GM06990 (cell line): ENCODE measurements around the gene PCLO.

Source experiments
- DNase-seq: peaks from one replicate; pipeline ENCODE4 v3.0.0-alpha.2; 2011; ENCODE audit not compliant: insufficient read length; ENCODE audit errors: extremely low read depth
- H3K27me3 ChIP-seq: replicated peaks from 2 replicates; pipeline ENCODE4 v1.6.0; 2011; ENCODE audit warnings: low read length; ENCODE audit not compliant: control insufficient read depth, insufficient read depth
- H3K36me3 ChIP-seq: 2 replicates; pipeline ENCODE4 v1.5.1; 2011; ENCODE audit warnings: low read length; ENCODE audit not compliant: control insufficient read depth, insufficient read depth
- H3K4me3 ChIP-seq: replicated peaks from 2 replicates; pipeline ENCODE4 v1.5.1; 2011; ENCODE audit warnings: low read depth, mild to moderate bottlenecking, control low read depth, low read length
- TF ChIP-seq, protein P1 (sequence below): IDR thresholded peaks from 2 replicates; pipeline ENCODE4 v1.5.1; 2011; ENCODE audit warnings: low read length, control low read depth, mild to moderate bottlenecking, inconsistent platforms; ENCODE audit not compliant: insufficient read depth, poor library complexity, severe bottlenecking

Gene PCLO

DNA sequence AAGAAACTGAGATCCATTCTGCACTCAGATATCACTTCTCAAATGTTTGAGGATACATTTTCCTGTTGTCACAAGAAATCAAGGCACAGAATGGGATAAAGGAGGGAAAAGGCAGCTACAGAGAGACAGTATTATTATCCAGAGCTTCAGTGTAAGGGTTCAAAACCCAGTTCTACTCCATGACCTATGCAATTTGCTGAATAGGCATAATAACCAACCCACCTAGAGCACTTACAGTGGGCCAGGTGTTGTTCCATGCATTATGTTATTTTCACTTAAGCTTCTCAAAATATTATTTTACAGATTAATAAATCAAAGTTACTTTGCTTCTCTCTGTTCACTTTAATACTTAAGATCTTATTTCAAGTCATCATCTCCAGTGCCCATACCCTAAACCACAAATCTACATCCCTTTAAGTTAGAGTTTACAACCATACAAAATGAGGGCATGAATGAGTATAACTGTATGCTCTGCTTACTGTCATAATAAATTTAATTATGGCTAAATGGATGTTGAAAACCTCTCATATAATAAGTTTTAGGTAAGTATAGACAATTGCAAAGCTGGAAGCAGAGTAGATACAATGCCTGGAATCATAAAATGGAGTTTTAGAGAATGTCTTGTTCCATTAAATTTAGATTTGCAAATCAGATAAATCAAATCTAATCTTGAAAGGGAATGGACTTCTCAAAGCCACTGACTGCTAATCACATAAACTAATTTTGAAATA is 28.1 kb upstream of the PCLO start:
- DNase-seq, result no peak
- Histone ChIP-seq H3K27me3 (no peaks in the 10 kb centered on the region), H3K4me3 (no peak overlapping the region), H3K36me3 (no peaks in the 10 kb centered on the region)
- TF ChIP-seq, protein P1, sequence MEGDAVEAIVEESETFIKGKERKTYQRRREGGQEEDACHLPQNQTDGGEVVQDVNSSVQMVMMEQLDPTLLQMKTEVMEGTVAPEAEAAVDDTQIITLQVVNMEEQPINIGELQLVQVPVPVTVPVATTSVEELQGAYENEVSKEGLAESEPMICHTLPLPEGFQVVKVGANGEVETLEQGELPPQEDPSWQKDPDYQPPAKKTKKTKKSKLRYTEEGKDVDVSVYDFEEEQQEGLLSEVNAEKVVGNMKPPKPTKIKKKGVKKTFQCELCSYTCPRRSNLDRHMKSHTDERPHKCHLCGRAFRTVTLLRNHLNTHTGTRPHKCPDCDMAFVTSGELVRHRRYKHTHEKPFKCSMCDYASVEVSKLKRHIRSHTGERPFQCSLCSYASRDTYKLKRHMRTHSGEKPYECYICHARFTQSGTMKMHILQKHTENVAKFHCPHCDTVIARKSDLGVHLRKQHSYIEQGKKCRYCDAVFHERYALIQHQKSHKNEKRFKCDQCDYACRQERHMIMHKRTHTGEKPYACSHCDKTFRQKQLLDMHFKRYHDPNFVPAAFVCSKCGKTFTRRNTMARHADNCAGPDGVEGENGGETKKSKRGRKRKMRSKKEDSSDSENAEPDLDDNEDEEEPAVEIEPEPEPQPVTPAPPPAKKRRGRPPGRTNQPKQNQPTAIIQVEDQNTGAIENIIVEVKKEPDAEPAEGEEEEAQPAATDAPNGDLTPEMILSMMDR, result no peak

DNA sequence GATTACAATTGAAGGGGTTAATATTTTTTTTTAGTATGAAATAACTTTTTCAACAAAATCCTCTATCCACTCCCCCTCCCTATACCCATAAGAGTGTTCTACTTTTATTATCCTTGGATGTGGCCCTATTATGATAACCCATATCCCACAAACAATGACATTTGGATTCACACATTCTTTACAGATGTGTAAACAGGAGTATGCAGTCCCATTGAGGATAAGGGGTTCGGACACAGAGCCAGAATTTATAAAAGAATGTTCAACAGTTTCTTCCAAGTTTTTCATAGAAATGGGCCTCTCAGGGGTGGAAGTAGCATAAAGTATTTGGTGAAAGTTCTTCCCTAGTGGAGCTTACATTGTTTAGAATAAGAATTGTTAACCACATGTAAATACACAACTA is 16.1 kb upstream of the PCLO start:
- Histone ChIP-seq H3K27me3 (no peaks in the 10 kb centered on the region), H3K4me3 (no peak overlapping the region), H3K36me3 (no peaks in the 10 kb centered on the region)
- TF ChIP-seq, protein P1, result no peak
- no peak for DNase-seq

DNA sequence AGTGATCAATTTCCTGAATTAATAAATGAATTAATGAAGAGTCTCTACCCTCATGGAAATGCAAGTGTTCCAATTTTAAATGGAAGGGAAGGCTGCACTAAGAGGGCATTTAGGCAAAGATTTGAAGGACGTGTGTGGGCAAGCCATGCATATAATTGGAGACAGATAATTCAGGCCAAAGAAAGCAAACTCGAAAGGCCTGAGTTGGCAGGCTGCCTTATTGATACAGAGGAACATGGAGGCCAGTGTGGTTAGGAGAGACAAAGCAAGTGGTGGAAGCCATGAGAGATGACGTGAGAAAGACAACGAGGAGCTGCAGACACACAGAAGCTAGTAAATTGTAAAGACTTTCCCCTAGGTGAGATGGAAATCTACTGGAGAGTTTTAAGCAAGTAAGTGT is 15.4 kb upstream of the PCLO start:
- DNase-seq, result no peak
- H3K36me3 ChIP-seq, result no peaks in the 10 kb centered on the region
- TF ChIP-seq, protein P1, result no peak
- H3K27me3 ChIP-seq, result no peaks in the 10 kb centered on the region
- H3K4me3 ChIP-seq, result no peak overlapping the region

DNA sequence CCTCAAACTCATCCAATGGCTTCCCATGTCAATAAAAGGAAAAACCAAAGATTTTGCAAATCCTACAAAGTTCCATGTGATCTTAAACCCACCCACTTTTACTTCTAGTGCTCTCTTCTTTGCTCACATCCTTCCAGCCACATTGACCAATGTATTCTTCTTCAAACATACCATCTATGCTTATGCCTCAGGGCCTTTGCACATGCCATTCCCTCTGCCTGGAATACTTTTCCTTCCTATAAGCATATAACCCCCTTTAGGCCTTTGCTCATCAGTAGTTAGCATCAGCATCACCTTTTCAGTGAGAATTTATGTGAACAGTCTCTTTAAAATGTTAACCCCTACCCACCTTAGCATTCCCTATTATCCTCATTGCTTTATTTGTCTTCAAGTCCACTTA is 11.0 kb upstream of the PCLO start:
- Histone ChIP-seq H3K4me3 (no peak overlapping the region), H3K27me3 (no peaks in the 10 kb centered on the region), H3K36me3 (no peaks in the 10 kb centered on the region)
- no peak for DNase-seq
- TF ChIP-seq, protein P1, result no peak

DNA sequence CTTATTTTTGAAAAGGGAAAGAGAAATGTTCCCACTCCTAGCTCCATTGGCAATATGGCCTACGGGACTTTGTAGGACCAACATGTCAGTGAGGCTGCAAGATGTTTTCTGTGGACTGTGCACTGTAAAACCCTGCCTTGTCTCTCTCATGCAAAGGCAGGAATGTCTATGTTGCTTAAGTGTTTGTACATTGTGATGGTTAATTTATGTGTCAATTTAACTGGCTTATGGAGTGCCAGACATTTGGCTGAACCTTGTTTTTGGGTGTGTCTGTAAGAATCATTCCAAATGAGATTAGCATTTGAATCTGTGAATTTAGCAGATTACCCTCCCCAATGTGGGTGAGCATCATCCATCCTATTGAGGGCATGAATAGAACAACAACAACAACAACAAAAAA is 4.1 kb upstream of the PCLO start:
- Histone ChIP-seq H3K4me3 (no peak overlapping the region), H3K27me3 (no peaks in the 10 kb centered on the region), H3K36me3 (no peaks in the 10 kb centered on the region)
- no peak for DNase-seq
- TF ChIP-seq, protein P1, result no peak

DNA sequence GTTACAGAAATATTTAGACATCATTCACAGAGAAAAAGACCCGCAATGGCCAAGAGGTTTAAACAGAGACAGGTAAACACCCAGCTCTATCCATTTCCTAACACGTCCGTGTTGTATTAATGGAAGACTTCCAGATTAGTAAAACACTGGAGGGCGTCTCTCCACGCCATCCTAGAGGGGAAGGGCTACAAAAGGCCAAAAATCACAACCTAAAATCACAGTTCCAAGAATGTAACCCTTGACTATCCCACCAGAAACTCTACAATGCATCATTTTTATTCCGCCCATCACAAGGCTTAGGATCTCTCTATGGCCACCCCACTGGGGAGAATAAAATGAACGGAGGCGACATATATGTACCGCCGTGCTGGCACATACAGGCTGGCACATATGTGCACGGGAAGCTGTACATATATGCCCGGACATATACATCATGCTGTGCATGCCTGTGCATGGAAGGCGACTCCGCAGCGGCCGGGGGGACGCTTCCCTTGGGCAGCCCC is 734 bp downstream of the PCLO start:
- Histone ChIP-seq H3K27me3 (no peaks in the 10 kb centered on the region), H3K4me3 (peak overlapping the region; percentile 42; the same call in 1 of the 2 replicates), H3K36me3 (no peaks in the 10 kb centered on the region)
- no peak for DNase-seq
- TF ChIP-seq, protein P1, result no peak
